MM.1S (cell line): Measurements from ENCODE around the gene SPEG.

Source experiments
- CTCF ChIP-seq: fragments of 300-600 bp; sonication (generic); IDR thresholded peaks from 2 replicates; pipeline ENCODE4 v1.5.1; 2016; ENCODE audit warnings: antibody characterized with exemption, low read length, mixed read lengths
- EZH2 ChIP-seq: fragments of 300-600 bp; sonication (generic); optimal IDR thresholded peaks from 2 replicates; pipeline ENCODE3; 2017; ENCODE audit warnings: low read depth, mild to moderate bottlenecking, antibody characterized with exemption, low read length, mixed read lengths
- EZH2phosphoT487 ChIP-seq: fragments of 300-600 bp; sonication (generic); IDR thresholded peaks from 2 replicates; pipeline ENCODE4 v1.6.1; 2018; ENCODE audit warnings: antibody characterized with exemption, low read length

- TF ChIP-seq CTCF (no peak), EZH2 (no peak), EZH2phosphoT487 (no peak)
These were observed 38.1 kb downstream of the SPEG start for GRCh38 chr2:219472629-219473187.
